NCI-H128 (cell line): Measurements from ENCODE around the gene ATAD3C.
"Not testable (repeated sequence)": the region's sequence is repeated elsewhere in the genome, so short reads cannot be mapped to it uniquely, and the experiment has no call there.

Experiments
- DNase-seq: peaks from one replicate; lab custom pipeline; 2025; ENCODE audit not compliant: unreplicated experiment; lab: John Stamatoyannopoulos, UW

The ATAD3C gene

DNA sequence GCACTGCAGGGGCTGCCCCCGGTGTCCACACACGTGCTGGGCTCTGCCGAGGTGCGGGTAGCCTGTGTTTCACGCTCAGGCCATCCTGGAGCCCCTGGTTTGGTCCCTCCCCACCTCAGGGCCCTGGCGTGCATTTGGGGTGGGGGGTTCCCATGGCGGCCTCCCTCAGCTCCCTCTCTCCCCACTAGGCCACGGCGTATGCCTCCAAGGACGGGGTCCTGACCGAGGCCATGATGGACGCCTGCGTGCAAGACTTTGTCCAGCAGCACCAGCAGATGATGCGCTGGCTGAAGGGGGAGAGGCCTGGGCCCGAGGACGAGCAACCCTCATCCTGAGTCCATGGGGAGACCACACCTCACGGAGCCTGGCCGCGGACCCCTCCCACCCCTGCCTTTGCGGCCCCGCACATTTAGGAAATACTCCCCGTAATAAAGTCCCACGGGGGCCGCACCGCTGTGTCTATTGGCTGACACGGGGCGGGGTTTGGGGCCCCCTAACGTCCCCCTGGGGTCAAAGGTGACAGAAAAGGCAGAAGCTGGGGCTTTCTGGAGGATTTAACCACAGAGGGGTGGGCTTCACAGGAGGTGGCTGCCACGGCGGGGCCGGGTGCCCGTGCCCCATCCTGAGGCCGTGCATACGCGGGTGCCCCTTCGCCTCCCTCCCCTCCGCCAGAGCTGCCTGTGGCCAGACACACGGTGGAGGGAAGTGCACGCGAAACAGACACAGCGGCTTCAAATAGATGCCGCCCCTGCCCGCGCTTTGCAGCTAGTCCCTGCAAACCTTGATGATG, 18.9 kb downstream of the ATAD3C start:
- not testable (repeated sequence) for DNase-seq

DNA sequence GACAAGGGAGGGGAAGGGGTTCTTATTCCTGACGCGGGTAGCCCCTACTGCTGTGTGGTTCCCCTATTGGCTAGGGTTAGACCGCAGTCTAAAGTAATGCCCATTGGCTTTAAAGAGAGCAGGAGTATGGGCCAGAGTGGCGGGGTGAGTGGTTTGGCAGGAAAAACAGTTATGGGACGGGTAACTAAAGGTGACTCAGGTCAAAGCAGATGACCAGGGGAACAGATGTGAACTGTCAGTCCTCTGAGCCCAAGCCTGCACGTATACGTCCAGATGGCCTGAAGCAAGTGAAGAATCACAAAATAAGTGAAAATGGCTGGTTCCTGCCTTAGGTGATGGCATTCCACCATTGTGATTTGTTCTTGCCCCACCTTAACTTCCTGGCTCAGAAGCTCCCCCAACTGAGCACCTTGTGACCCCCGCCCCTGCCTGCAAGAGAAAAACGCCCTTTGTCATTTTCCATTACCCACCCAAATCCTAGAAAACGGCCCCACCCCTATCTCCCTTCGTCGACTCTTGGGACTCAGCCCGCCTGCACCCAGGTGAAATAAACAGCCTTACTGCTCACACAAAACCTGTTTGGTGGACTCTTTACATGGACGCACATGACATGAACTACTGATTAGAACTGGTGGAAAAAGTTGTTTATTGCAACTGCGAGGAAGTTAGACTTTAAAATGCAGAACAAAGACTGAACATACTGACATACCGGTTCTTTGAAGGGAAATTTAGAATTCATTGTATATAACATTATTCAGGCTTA, 21.3 kb downstream of the ATAD3C start:
- DNase-seq = no peak

DNA sequence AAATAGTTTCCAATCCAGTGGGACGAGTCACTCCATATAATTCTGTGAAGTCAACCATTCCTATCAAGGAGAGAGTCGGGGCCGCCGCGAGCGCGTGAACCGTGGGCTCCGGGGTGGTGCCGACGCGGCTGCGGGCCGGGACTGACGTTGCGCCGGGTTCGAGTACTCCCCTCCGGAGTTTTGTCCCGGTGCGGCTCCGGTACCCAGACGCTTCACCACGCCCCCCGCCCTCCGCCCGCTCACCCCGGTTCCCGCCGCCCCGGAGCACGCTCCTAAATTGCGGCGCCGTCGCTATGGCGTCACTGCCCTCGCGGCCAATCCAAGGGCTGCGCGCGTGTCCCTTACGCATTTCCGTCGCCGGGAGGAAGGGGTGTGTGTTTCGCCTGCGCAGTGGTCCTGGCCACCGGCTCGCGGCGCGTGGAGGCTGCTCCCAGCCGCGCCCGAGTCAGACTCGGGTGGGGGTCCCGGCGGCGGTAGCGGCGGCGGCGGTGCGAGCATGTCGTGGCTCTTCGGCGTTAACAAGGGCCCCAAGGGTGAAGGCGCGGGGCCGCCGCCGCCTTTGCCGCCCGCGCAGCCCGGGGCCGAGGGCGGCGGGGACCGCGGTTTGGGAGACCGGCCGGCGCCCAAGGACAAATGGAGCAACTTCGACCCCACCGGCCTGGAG, 22.0 kb downstream of the ATAD3C start, which contains the start of gene ATAD3B:
Gene ATAD3B (plus strand): TSS at position 377 of the 664 bp plus-strand sequence. CDS start 120 bp downstream, at position 497.
- peak; percentile 85 for DNase-seq

DNA sequence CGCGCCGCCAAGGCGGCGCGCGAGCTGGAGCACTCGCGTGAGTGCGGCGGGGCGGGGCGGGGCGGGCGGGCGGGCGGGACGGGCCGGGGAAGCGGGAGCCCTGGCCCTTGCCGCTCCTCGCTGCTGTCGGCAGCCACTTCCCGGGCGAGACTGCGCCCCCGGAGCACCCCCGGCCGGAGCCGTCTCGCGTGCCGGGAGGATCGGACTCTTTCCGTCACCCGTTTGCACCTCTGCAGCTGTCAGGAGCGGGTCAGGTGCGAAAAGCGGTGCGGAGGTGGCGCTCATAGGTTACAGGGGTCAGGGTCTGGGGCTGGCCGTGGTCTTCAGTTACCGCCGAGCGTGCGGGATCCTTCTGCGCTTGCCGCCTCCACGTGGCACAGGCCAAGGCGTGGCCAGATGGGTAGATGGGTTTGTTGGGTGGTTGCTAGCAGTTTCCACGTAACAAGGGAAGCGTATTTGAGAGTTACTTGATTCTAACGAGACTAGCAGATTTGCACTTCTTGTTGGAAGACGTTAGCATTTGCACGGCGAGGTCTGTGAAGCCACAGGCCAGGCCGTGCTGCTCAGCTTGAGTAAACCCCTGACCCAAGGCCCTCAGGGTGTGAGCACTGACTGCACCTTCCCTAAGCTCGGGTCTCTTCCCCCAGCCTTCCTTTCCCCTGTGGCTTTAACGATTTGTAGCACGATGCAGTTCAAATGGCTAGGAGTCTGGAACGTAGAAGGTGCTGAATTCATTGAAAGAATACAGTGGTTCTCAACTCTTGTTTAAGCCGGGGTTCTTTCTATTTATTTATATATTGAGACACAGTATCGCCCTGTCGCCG, 22.8 kb downstream of the ATAD3C start:
- DNase-seq = not testable (repeated sequence)

GRCh38 chr1:1476011-1476410, 26.5 kb downstream of the ATAD3C start:
- DNase-seq = not testable (repeated sequence)

DNA sequence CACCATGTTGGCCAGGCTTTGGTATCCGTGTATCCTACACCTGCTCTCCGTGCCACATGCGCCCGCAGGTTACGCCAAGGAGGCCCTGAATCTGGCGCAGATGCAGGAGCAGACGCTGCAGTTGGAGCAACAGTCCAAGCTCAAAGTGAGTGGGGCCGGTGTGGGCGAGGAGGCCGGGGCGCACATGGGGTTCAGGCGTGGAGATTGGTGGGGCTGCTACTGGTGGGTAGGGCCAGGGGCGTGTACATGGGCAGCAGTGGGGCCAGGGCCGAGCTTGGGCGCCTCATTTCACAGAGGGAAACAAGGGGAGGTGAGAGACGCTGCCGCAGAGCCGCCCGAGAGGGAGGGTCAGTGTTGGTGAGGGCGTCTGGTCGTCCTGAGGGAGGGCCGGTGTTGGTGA, 27.7 kb downstream of the ATAD3C start:
- DNase-seq = no peak

DNA sequence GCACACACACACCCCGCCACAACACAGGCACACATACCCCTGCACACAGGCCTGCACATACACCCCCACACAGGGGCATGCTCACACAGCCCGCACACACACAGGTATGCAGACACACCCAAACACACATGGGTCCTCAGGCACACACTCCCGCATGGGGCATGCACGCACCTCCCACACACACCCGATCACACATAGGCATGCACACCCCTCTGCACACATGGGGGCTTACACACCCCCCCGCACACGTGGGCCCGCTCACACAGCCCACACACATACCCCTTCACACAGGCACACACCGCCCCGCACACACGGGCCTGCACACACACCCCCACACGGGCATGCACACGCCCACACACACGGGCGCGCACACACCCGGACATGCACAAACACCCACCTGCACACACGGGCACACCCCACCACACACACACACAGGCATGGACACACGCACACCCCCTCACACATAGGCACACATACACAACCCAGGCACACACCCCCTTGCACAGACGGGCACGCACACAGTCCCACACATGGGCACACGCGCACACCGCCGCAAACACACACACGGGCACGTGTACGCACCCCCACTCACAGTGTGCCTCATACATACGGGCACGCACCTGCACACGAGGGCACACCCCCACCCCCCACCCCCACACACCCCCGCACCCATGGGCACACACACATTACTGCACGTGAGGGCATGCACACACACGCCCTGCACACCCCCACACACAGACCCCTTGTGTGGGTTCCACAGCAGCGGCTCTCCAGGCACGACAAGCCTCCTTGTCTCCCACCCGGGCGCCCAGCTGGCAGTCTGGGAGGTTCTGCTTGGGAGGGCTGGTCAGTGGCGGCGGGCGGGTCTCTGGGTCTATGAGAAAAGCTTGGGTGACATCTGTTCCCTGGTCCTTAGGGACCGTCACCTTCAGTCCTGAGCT, 30.3 kb downstream of the ATAD3C start:
- no peak for DNase-seq

DNA sequence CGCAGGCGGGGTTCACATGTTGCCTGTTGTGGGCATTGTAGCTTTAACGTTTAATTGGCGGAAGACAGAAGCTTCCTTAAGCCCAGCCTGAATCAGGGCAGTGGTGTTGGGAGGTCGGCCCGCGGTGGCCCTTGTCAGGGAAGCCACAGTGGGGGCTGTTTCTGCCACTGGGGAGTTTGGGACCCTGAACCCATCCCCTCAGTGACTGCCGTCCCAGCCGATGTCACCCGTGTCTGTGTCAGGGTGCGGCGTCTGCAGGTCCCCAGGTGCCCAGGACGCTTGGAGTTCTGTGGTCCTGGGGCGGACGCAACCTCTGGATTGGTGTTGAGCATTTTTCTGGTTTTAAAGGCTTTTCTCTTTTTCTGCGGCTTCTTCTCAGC, 31.0 kb downstream of the ATAD3C start:
- DNase-seq = not testable (repeated sequence)

DNA sequence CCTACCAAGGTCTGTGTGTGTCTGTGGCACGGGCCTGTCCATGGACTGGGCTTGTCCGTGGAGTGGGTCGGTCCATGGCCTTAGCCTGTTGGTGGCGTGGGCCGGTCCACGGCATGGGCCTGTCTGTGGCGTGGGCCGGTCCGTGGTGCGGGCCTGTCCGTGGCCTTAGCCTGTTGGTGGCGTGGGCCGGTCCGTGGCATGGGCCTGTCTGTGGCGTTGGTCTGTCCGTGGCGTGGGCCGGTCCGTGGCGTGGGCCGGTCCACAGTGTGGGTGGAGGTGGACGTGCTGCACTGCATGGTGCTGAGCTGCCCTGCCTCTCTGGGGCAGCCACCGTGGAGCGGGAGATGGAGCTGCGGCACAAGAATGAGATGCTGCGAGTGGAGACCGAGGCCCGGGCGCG, 32.3 kb downstream of the ATAD3C start:
- DNase-seq = not testable (repeated sequence)

DNA sequence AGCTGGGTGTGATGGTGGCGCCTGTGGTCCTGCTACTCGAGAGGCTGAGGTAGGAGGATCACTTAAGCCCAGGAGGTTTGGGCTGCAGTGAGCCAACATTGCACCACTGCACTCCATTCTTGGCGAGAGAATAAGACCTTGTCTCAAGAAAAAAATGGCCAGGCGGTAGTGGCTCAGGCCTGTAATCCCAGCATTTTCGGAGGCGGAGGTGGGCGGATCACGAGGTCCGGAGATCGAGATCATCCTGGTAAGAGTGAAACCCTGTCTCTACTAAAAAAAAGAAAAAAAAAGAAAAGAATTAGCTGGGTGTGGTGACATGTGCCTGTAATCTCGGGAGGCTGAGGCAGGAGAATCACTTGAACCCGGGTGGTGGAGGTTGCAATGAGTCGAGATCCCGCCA, 33.4 kb downstream of the ATAD3C start:
- no peak for DNase-seq

DNA sequence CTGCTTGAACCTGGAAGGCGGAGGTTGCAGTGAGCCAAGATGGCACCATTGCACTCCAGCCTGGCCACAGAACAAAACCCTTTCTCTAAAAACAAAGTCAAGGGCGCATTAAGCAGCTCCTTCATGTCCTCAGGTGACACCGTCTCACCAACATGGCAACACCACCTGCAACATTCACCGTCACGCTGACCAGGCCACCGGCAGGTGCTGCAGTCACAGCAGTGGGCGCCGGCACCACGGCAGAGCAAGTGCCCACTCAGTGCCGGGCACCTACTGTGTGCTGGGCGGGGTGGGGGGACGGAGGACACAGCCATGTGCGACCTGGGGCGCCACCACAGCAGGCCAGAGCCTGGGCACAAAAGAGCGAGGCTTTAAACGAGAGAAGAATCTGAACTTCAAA, 34.2 kb downstream of the ATAD3C start:
- DNase-seq = no peak

DNA sequence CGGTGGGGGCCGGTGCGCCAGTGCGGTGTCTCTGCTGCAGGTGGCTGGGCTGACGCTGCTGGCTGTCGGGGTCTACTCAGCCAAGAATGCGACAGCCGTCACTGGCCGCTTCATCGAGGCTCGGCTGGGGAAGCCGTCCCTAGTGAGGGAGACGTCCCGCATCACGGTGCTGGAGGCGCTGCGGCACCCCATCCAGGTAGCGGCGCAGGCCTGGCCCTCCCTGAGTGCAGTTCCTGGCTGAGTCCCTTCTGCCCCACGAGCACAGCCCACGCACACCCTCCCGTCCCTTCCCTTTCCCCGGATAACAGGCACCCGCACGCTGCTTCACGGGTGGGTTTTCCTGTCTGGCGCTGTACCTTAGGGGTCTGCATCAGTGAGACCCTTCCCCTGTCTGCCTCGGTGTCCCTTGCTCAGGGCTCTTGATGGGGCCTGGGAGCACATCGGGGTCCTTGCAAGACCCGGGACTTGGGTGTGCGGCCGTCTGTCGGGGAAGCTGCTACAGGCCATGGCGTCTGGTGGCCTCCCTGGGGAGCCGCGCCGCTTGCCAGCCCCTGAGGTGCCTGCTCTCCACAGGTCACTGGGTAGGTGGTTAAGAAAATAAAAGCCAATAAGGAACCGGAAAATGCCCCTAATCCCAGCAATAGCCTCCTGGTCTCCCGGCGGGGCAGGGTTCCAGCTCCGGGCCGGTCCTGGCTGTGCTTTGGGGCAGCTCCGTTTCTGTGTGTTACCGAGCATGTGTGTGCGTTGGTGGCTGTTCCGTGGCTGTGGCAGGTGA, 35.7 kb downstream of the ATAD3C start:
- DNase-seq = not testable (repeated sequence)

- not testable (repeated sequence) for DNase-seq
These were observed 36.3 kb downstream of the ATAD3C start for GRCh38 chr1:1485755-1486317.

GRCh38 chr1:1487701-1488100, 38.2 kb downstream of the ATAD3C start:
- DNase-seq = no peak

- DNase-seq = no peak
These were observed 39.7 kb downstream of the ATAD3C start for GRCh38 chr1:1489231-1489630.

DNA sequence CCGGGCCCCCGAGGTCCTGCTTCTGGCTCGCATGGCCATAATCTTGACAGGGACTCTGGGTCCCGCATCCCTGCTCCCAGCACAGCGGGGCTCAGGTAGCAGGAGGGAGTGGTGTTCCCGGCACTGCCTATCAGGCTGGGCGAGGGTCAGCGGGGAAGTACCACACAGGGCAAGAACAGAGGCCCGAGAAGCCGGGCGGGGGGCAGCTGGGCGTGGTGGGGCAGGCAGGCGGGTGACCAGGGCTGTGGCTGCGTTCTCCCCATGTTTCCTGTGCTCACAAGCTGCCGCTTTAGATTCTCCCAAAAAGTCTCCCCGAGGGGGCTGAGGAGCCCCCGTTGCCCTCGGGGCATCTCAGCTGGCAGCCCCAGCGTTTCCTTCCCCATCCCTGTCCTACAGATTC, 40.4 kb downstream of the ATAD3C start:
- DNase-seq = no peak

DNA sequence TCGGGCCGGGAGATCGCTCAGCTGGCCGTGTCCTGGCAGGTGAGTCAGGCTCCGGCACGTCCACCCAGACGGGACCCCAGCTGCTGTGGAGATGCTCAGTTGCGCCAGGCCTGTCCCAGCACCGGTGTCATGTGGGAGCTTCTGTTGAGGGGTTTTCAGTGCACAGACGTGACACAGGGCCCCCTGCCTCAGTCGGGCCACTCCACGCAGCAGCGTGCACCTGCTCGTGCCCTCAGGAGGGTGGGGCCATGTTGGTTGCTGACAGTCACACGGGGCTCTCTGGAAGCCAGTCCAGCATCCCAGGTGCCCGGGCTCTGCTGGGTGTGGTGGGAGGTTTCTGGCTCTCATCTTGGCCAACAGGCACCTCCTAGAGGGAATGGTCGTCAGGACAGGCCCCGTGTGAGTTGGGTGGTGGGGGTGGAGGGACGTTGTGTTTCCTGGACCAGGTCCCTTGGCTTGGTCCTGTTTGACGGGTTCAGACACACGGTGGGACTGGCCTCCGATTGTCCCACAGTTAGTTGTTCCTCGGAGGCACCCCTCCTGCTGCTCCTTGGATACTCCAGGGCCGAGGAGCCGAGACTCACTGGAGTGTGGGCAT, 41.2 kb downstream of the ATAD3C start:
- DNase-seq = no peak

DNA sequence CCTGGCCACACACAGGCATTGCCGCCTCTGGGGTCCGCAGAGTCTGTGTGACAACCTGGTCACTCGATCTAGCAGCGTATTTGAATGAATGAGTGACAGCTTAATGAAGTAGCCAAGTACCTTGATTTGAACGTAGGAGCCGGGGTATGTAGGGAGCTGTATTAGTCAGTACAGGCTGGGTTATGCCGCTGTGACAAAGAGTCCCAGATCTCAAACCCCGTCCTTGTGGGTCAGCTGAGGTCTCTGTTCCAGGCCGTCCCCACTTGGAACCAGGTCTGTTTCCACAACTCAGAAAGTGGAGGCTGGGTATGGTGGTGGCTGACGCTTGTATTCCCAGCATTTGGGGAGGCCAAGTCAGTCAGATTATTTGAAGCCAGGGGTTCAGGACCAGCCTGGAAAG, 42.1 kb downstream of the ATAD3C start:
- no peak for DNase-seq
